H1 (cell line): Measurements from ENCODE around the gene CDC42BPB. TPM values are rescaled to one million over a fixed set of nuclear protein-coding genes. Genes with fewer than 3 reads are reported as not detected.

Experiments
- CTCF ChIA-PET: fragments of 300-600 bp; sonication (Branson Sonifier 250); formaldehyde crosslinking; loops from one replicate; lab custom pipeline; 2021; ENCODE audit not compliant: partially characterized antibody; lab: Charles Lee
- POLR2A ChIA-PET: fragments of 300-600 bp; sonication (Branson Sonifier 250); formaldehyde crosslinking; loops from one replicate; lab custom pipeline; 2021; ENCODE audit warnings: inconsistent platforms; ENCODE audit not compliant: partially characterized antibody; lab: Charles Lee
- DNase-seq, 2 experiments: peaks; one replicate each; pipeline versions ENCODE4 v3.0.0 to v3.0.0-alpha.2; 2010 to 2022; ENCODE audit warnings: low spot score in 2 of 2, low read depth in 1 of 2, mixed read lengths in 1 of 2
- FAIRE-seq: peaks from 2 replicates; lab custom pipeline; 2011; peaks lifted over from hg19 to GRCh38; lab: Jason Lieb, UNC
- H2AFZ ChIP-seq: 2 replicates; pipeline ENCODE4 v1.8.1; 2012; ENCODE audit warnings: low read length, inconsistent platforms
- H2AK5ac ChIP-seq: 2 replicates; pipeline ENCODE4 v1.6.1; 2013; ENCODE audit warnings: low read depth, low read length
- H2BK120ac ChIP-seq: replicated peaks from 2 replicates; pipeline ENCODE3; 2013; ENCODE audit warnings: low read depth, low read length, inconsistent platforms
- H2BK12ac ChIP-seq: 2 replicates; pipeline ENCODE4 v1.6.1; 2013; ENCODE audit warnings: low read depth, low read length
- H2BK15ac ChIP-seq: 2 replicates; pipeline ENCODE4 v1.6.1; 2013; ENCODE audit warnings: low read length
- H2BK20ac ChIP-seq: 2 replicates; pipeline ENCODE4 v1.6.1; 2013; ENCODE audit warnings: low read length
- H2BK5ac ChIP-seq: 2 replicates; pipeline ENCODE4 v1.6.1; 2013; ENCODE audit warnings: low read depth, low read length
- H3K14ac ChIP-seq: 2 replicates; pipeline ENCODE4 v1.6.1; 2013; ENCODE audit warnings: inconsistent platforms; ENCODE audit not compliant: insufficient read length
- H3K18ac ChIP-seq: 2 replicates; pipeline ENCODE4 v1.6.1; 2013; ENCODE audit warnings: low read length; ENCODE audit errors: extremely low read depth
- H3K23ac ChIP-seq: 2 replicates; pipeline ENCODE4 v1.6.1; 2013; ENCODE audit warnings: inconsistent platforms; ENCODE audit not compliant: insufficient read length
- H3K23me2 ChIP-seq: 2 replicates; pipeline ENCODE4 v1.6.1; 2013; ENCODE audit warnings: low read depth, low read length
- H3K27ac ChIP-seq: 2 replicates; pipeline ENCODE4 v1.6.1; 2011; ENCODE audit warnings: low read depth, low read length, inconsistent platforms
- H3K27me3 ChIP-seq, 4 experiments: replicated peaks in 1 of 4; 1 replicate in 1 of 4; 2 replicates in 3 of 4; pipeline versions ENCODE4 v1.6.1 to v1.8.1; 2011 to 2013; ENCODE audit warnings: low read length in 3 of 4, mild to moderate bottlenecking in 3 of 4, inconsistent platforms in 2 of 4, mixed read lengths in 2 of 4, moderate library complexity in 1 of 4; ENCODE audit not compliant: control insufficient read depth in 3 of 4, insufficient read depth in 3 of 4; ENCODE audit errors: extremely low read depth in 1 of 4
- H3K36me3 ChIP-seq, 4 experiments: 2 replicates each; pipeline versions ENCODE4 v1.6.1 to v1.8.1; 2011 to 2013; ENCODE audit warnings: mild to moderate bottlenecking in 4 of 4, low read length in 3 of 4, moderate library complexity in 2 of 4, control low read depth in 1 of 4, inconsistent platforms in 1 of 4; ENCODE audit not compliant: insufficient read depth in 4 of 4, control insufficient read depth in 2 of 4
- H3K4ac ChIP-seq: replicated peaks from 2 replicates; pipeline ENCODE3; 2013; ENCODE audit warnings: low read length, low read depth, mixed read lengths, inconsistent platforms; ENCODE audit not compliant: insufficient read length
- H3K4me1 ChIP-seq, 4 experiments: replicated peaks in 1 of 4; 1 replicate in 1 of 4; 2 replicates in 3 of 4; pipeline versions ENCODE4 v1.6.1 to v1.8.1; 2011 to 2013; ENCODE audit warnings: low read length in 3 of 4, inconsistent platforms in 2 of 4, mixed read lengths in 1 of 4; ENCODE audit not compliant: insufficient read depth in 4 of 4, control insufficient read depth in 3 of 4
- H3K4me2 ChIP-seq, 2 experiments: 2 replicates each; pipeline versions ENCODE4 v1.6.1 to v1.8.1; 2011 to 2013; ENCODE audit warnings: low read depth in 2 of 2, low read length in 2 of 2, control low read depth in 1 of 2, inconsistent platforms in 1 of 2, mild to moderate bottlenecking in 1 of 2; ENCODE audit not compliant: insufficient read depth in 1 of 2
- H3K4me3 ChIP-seq, 4 experiments: fragments of 200-600, 300-600 bp in 1 of 4; sonication (generic), shearing (Covaris generic), sonication (Bioruptor Twin) in 1 of 4; 2 replicates each; pipeline versions ENCODE4 v1.5.1 to v1.8.1; 2011 to 2016; ENCODE audit warnings: low read length in 4 of 4, low read depth in 3 of 4, control low read depth in 2 of 4, inconsistent platforms in 2 of 4, mild to moderate bottlenecking in 2 of 4, mixed read lengths in 1 of 4, moderate library complexity in 1 of 4; ENCODE audit not compliant: insufficient read depth in 2 of 4; ENCODE audit errors: extremely low read depth in 1 of 4
- H3K56ac ChIP-seq: replicated peaks from 2 replicates; pipeline ENCODE3; 2013; ENCODE audit warnings: low read depth, mild to moderate bottlenecking, mixed read lengths, low read length, inconsistent platforms; ENCODE audit not compliant: insufficient read length
- H3K79me1 ChIP-seq: 2 replicates; pipeline ENCODE4 v1.6.1; 2013; ENCODE audit warnings: low read depth, low read length, control low read depth
- H3K79me2 ChIP-seq, 2 experiments: 2 replicates each; pipeline versions ENCODE4 v1.6.1 to v1.8.1; 2012 to 2013; ENCODE audit warnings: low read length in 2 of 2, mild to moderate bottlenecking in 2 of 2, inconsistent platforms in 1 of 2; ENCODE audit not compliant: insufficient read depth in 2 of 2, control insufficient read depth in 1 of 2
- H3K9ac ChIP-seq, 4 experiments: replicated peaks in 1 of 4; 1 replicate in 1 of 4; 2 replicates in 3 of 4; pipeline versions ENCODE4 v1.6.1 to v1.8.1; 2011 to 2013; ENCODE audit warnings: low read depth in 3 of 4, low read length in 3 of 4, control low read depth in 2 of 4, mild to moderate bottlenecking in 2 of 4, moderate library complexity in 2 of 4, inconsistent platforms in 1 of 4; ENCODE audit errors: extremely low read depth in 1 of 4
- H3K9me3 ChIP-seq, 2 experiments: 2 replicates each; pipeline versions ENCODE4 v1.6.1 to v1.8.1; 2012 to 2013; ENCODE audit warnings: mild to moderate bottlenecking in 2 of 2, moderate library complexity in 2 of 2, control low read depth in 1 of 2, inconsistent platforms in 1 of 2, low read depth in 1 of 2, low read length in 1 of 2, mixed read lengths in 1 of 2; ENCODE audit not compliant: insufficient read depth in 2 of 2
- H4K20me1 ChIP-seq, 2 experiments: replicated peaks in 1 of 2; 2 replicates each; pipeline versions ENCODE3 to v1.8.1; 2011 to 2013; ENCODE audit warnings: inconsistent platforms in 2 of 2, low read length in 2 of 2, mild to moderate bottlenecking in 1 of 2; ENCODE audit not compliant: insufficient read depth in 2 of 2, control insufficient read depth in 1 of 2
- H4K5ac ChIP-seq: 2 replicates; pipeline ENCODE4 v1.6.1; 2013; ENCODE audit warnings: low read length, low read depth, mixed read lengths, inconsistent platforms; ENCODE audit not compliant: insufficient read length
- H4K8ac ChIP-seq: 2 replicates; pipeline ENCODE4 v1.8.0; 2013; ENCODE audit warnings: mild to moderate bottlenecking, moderate library complexity, low read length, inconsistent platforms; ENCODE audit not compliant: insufficient read depth; ENCODE audit errors: extremely low read depth
- H4K91ac ChIP-seq: replicated peaks from 2 replicates; pipeline ENCODE3; 2013; ENCODE audit warnings: low read length, mixed read lengths, inconsistent platforms; ENCODE audit not compliant: insufficient read length
- BACH1 ChIP-seq: IDR thresholded peaks from 2 replicates; pipeline ENCODE4 v1.6.1; 2012; ENCODE audit warnings: low read length, improper control_type of control experiment
- CHD1 ChIP-seq: IDR thresholded peaks from 2 replicates; pipeline ENCODE4 v1.6.1; 2012; ENCODE audit warnings: low read depth, low read length, improper control_type of control experiment
- HDAC2 ChIP-seq, 2 experiments: fragments of 300-600 bp in 1 of 2; sonication (generic) in 1 of 2; IDR thresholded peaks; 2 replicates each; pipeline ENCODE4 v1.6.1; 2011 to 2012; ENCODE audit warnings: low read depth in 2 of 2, low read length in 2 of 2, mild to moderate bottlenecking in 2 of 2, moderate library complexity in 2 of 2, borderline replicate concordance in 1 of 2, inconsistent platforms in 1 of 2
- MAX ChIP-seq: IDR thresholded peaks from 2 replicates; pipeline ENCODE4 v1.6.1; 2012; ENCODE audit warnings: inconsistent platforms
- POLR2AphosphoS5 ChIP-seq: IDR thresholded peaks from 2 replicates; pipeline ENCODE4 v1.6.1; 2011; ENCODE audit warnings: low read depth, low read length
- RNF2 ChIP-seq: fragments of 200-900, 300-1000 bp; sonication (generic); IDR thresholded peaks from 2 replicates; pipeline ENCODE4 v1.7.1; 2016; ENCODE audit warnings: borderline replicate concordance, low read depth, mild to moderate bottlenecking, antibody characterized with exemption, low read length; ENCODE audit not compliant: poor library complexity, severe bottlenecking; ENCODE audit errors: missing control alignments
- SRF ChIP-seq: IDR thresholded peaks from 2 replicates; pipeline ENCODE4 v1.6.1; 2011; ENCODE audit warnings: mild to moderate bottlenecking, low read depth, low read length, moderate library complexity
- WGBS, 2 experiments: shearing (Covaris generic) in 1 of 2; methylation state at CpG; one replicate each; pipeline versions ENCODE4 v1.1.6 to v1.1.7; 2013 to 2015; ENCODE audit warnings: low lambda C conversion rate in 2 of 2, mixed read lengths in 2 of 2, inconsistent platforms in 1 of 2, low coverage in 1 of 2, missing lambda C conversion rate in 1 of 2; ENCODE audit not compliant: insufficient replicate concordance in 2 of 2, insufficient coverage in 1 of 2, insufficient read length in 1 of 2; ENCODE audit errors: extremely low coverage in 1 of 2, missing lambda C conversion rate in 1 of 2; 5-methylcytosine and 5-hydroxymethylcytosine counted together
- polyA plus RNA-seq, 7 experiments: library from polyadenylated mRNA; depleted of rRNA in 3 of 7; stranded (reverse) in 5 of 7; unstranded in 2 of 7; fragments of >200 nt in 5 of 7; fragments of 200-250 nt in 2 of 7; gene quantifications; 1 replicate in 5 of 7; 2 replicates in 1 of 7; 4 replicates in 1 of 7; pipeline versions ENCODE4 v1.2.1 to v1.2.3, GENCODE V29; 2011 to 2013; ENCODE audit warnings: missing spikeins in 2 of 7, mixed read lengths in 2 of 7
- total RNA-seq: library from RNA; stranded (reverse); fragmentation: NEBNext Ultra II Directional; extraction: Animal tissue kit (Norgen Biotek cat#: 25700); gene quantifications from 2 replicates; pipeline ENCODE4 v1.2.1, GENCODE V29; 2021
- TF ChIP-seq, protein P1 (sequence below): IDR thresholded peaks from 2 replicates; pipeline ENCODE4 v1.6.1; 2011; ENCODE audit warnings: low read length, improper control_type of control experiment

Gene CDC42BPB
- total and polyA plus RNA-seq, 2 of the 8 experiments (the other 6 are each of a cell fraction or from before 2014, with no cell fraction given), result 51.2 to 88.2 TPM

DNA sequence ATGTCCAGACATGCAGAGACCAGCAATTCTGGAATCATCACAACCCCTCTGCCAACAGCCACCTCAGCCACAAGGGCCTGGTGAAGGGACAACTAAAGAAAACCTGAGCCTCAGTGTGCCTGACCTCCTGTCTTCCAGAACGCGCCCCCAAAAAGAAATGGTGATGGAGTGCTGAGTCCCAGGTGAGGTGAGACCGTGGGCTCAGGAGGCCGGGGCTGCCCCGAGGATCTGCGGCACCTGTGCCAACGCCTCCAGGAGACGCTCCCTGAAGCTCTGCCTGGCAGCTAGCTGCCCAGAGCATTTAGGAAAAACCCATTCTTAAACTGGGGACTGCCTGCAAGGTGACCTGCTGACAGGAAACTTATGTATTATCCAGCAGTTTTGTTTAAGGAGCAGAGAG lies 51.2 kb downstream of the CDC42BPB start:
- ChIA-PET POLR2A (no interaction called here), CTCF (interaction anchor here (0.7 kb wide), 1 partner anchor 9 kb away, joined by 4 read pairs; no protein-coding TSS in a partner anchor)
- H4K20me1 ChIP-seq, result peaks cover 9 to 16% of the 10 kb centered on the region in 2 experiments
- WGBS, 2 experiments, result 92% methylated on average over 8 of the region's 8 CpGs; no CpG with 5 or more reads in 1 of the 2 experiments
- H3K23ac ChIP-seq, result no peak overlapping the region
- H3K9me3 ChIP-seq, result no peaks in the 10 kb centered on the region
- H2BK12ac ChIP-seq, result no peak overlapping the region
- DNase-seq (no peak), FAIRE-seq (no peak)
- H2AK5ac ChIP-seq, result no peak overlapping the region
- H3K79me2 ChIP-seq, result no peaks in the 10 kb centered on the region
- H3K27me3 ChIP-seq, result no peaks in the 10 kb centered on the region
- H4K5ac ChIP-seq, result no peak overlapping the region
- peaks cover 10% of the 10 kb centered on the region; the same call in 1 of the 2 replicates for H3K79me1 ChIP-seq
- H3K23me2 ChIP-seq, result no peaks in the 10 kb centered on the region
- H2BK120ac ChIP-seq, result no peak overlapping the region
- no peak overlapping the region for H2BK20ac ChIP-seq
- H2BK15ac ChIP-seq, result no peak overlapping the region
- H3K4ac ChIP-seq, result no peak overlapping the region
- no peak overlapping the region for H4K8ac ChIP-seq
- TF ChIP-seq CHD1, result no peak
- TF ChIP-seq SRF, result no peak
- no peak for TF ChIP-seq HDAC2 (IDR thresholded peaks at IDR 0.05; ENCODE audit: borderline replicate concordance in 1 of 2, low read depth in 2 of 2, low read length in 2 of 2)
- TF ChIP-seq POLR2AphosphoS5, result no peak
- no peak for TF ChIP-seq RNF2
- TF ChIP-seq MAX, result no peak
- no peak for TF ChIP-seq BACH1
- TF ChIP-seq, protein P1, sequence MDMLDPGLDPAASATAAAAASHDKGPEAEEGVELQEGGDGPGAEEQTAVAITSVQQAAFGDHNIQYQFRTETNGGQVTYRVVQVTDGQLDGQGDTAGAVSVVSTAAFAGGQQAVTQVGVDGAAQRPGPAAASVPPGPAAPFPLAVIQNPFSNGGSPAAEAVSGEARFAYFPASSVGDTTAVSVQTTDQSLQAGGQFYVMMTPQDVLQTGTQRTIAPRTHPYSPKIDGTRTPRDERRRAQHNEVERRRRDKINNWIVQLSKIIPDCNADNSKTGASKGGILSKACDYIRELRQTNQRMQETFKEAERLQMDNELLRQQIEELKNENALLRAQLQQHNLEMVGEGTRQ, result no peak
- H3K18ac ChIP-seq, result no peak overlapping the region
- H4K91ac ChIP-seq, result no peak overlapping the region
- no peak overlapping the region for H3K4me3 ChIP-seq
- no peak overlapping the region for H3K14ac ChIP-seq
- no peak overlapping the region for H3K27ac ChIP-seq
- no peaks in the 10 kb centered on the region for H3K4me1 ChIP-seq
- H2BK5ac ChIP-seq, result no peak overlapping the region
- H3K56ac ChIP-seq, result no peak overlapping the region
- peaks cover 2 to 17% (median 7%) of the 10 kb centered on the region in 4 experiments; a peak in 5 of 8 replicates for H3K36me3 ChIP-seq
- no peak overlapping the region for H3K9ac ChIP-seq
- no peak overlapping the region for H3K4me2 ChIP-seq
- no peak overlapping the region for H2AFZ ChIP-seq
